IPS DF 19.7 (cell line): ENCODE data around the gene SLC15A3.

Source experiments
- DNase-seq: peaks from one replicate; pipeline ENCODE4 v3.0.0-alpha.2; 2013; ENCODE audit warnings: low read depth, low spot score

SLC15A3 gene

GRCh38 chr11:60891103-60891741 is 60.8 kb downstream of the SLC15A3 start:
- no peak for DNase-seq

- no peak for DNase-seq
These were observed 61.3 kb downstream of the SLC15A3 start for GRCh38 chr11:60890696-60891095.

- DNase-seq = no peak
These were observed 62.1 kb downstream of the SLC15A3 start for GRCh38 chr11:60889869-60890311.

DNA sequence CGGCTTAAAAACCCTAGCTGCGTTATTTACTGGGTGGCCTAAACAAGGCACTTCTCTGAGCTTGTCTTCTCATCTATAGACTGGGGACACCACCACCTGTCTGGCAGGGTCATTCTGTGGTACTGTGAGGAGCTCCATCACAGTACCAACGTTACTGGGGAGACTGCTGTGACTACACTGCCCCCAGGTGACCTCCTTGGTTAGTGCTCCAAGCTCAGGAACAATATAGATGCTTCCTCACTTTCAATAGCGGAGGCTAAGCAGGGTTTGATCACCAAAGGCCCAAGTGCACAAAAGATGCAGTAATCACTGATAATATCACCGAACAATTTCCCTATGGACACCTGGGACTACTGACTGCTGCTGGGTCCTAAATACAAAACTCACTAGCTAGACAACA is 64.4 kb downstream of the SLC15A3 start:
- no peak for DNase-seq
